ENCODE measurements around the gene STK11IP.

DNA sequence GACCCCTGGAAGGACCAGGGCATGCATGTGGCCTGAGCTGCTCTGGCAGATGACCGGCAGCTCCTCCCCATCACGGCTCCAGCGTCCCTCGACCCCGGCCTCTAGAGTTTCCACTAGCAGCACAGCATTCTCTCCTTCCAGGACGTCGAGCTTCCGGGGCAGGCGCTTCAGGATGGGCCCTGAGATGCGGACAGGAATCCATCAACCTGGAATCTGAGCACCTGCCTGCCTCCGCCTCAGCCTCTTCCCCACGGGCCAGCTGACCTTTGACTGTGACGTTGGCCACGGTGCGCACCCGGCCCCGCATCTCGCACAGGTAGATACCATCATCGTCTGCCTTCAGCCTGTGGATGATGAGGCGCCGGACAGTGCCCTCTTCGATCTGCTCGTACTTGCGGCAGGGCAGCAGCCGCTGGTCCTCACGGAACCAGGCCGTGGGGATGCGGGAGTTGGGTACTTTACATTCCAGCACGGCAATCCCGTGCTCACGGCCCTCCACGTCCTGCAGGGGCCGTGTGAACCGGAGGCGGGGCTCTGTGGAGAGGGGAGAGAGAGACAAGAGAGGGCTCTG lies 29.8 kb upstream of the STK11IP start:
- TF ChIP-seq, protein P1, sequence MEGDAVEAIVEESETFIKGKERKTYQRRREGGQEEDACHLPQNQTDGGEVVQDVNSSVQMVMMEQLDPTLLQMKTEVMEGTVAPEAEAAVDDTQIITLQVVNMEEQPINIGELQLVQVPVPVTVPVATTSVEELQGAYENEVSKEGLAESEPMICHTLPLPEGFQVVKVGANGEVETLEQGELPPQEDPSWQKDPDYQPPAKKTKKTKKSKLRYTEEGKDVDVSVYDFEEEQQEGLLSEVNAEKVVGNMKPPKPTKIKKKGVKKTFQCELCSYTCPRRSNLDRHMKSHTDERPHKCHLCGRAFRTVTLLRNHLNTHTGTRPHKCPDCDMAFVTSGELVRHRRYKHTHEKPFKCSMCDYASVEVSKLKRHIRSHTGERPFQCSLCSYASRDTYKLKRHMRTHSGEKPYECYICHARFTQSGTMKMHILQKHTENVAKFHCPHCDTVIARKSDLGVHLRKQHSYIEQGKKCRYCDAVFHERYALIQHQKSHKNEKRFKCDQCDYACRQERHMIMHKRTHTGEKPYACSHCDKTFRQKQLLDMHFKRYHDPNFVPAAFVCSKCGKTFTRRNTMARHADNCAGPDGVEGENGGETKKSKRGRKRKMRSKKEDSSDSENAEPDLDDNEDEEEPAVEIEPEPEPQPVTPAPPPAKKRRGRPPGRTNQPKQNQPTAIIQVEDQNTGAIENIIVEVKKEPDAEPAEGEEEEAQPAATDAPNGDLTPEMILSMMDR (IDR thresholded peaks at IDR 0.05), result no peak
- TF ChIP-seq POLR2AphosphoS5 (IDR thresholded peaks at IDR 0.05), result no peak
